CD14-positive monocyte (primary cell): ENCODE data around the gene ETAA1. TPM values are rescaled to one million over a fixed set of nuclear protein-coding genes. Genes with fewer than 3 reads are reported as not detected.

Experiments
- DNase-seq, 3 donors: peaks; one replicate each; pipeline ENCODE4 v3.0.0-alpha.2; 2011 to 2022
- H2AFZ ChIP-seq: 2 replicates; pipeline ENCODE4 v1.6.0; 2012; ENCODE audit warnings: mild to moderate bottlenecking, low read depth, low read length, inconsistent platforms; ENCODE audit not compliant: insufficient read depth, poor library complexity, severe bottlenecking
- H3K27ac ChIP-seq, 2 donors: 1 replicate in 1 of 2; 2 replicates in 1 of 2; pipeline ENCODE4 v1.5.1; 2012 to 2013; ENCODE audit warnings: low read length in 2 of 2, control low read depth in 1 of 2, inconsistent platforms in 1 of 2, low read depth in 1 of 2, mild to moderate bottlenecking in 1 of 2
- H3K27me3 ChIP-seq, 2 donors: one replicate each; pipeline versions ENCODE4 v1.6.0 to v1.6.1; 2011 to 2013; ENCODE audit warnings: low read length in 2 of 2; ENCODE audit not compliant: control insufficient read depth in 2 of 2, insufficient read depth in 2 of 2
- H3K36me3 ChIP-seq, 2 donors: replicated peaks in 1 of 2; 1 replicate in 1 of 2; 2 replicates in 1 of 2; pipeline versions ENCODE4 v1.5.1 to v1.6.1; 2012 to 2013; ENCODE audit warnings: low read length in 2 of 2, control low read depth in 1 of 2, inconsistent platforms in 1 of 2, mild to moderate bottlenecking in 1 of 2; ENCODE audit not compliant: insufficient read depth in 2 of 2, control insufficient read depth in 1 of 2
- H3K4me1 ChIP-seq, 2 donors: 1 replicate in 1 of 2; 2 replicates in 1 of 2; pipeline versions ENCODE4 v1.5.1 to v1.6.1; 2012 to 2013; ENCODE audit warnings: low read length in 2 of 2, control low read depth in 1 of 2, inconsistent platforms in 1 of 2, mild to moderate bottlenecking in 1 of 2, moderate library complexity in 1 of 2; ENCODE audit not compliant: insufficient read depth in 2 of 2, control insufficient read depth in 1 of 2
- H3K4me2 ChIP-seq: replicated peaks from 2 replicates; pipeline ENCODE3; 2012; ENCODE audit warnings: low read length, moderate library complexity, mild to moderate bottlenecking; ENCODE audit not compliant: poor library complexity, severe bottlenecking; ENCODE audit errors: extremely low read depth
- H3K4me3 ChIP-seq, 3 experiments: fragments of 200-600 bp in 1 of 3; sonication (generic) in 1 of 3; replicated peaks in 1 of 3; 1 replicate in 2 of 3; 2 replicates in 1 of 3; pipeline ENCODE4 v1.5.1; 2011 to 2013; ENCODE audit warnings: low read length in 3 of 3, mild to moderate bottlenecking in 3 of 3, control low read depth in 2 of 3, low read depth in 2 of 3, inconsistent platforms in 1 of 3, moderate library complexity in 1 of 3
- H3K79me2 ChIP-seq: 2 replicates; pipeline ENCODE4 v1.6.0; 2012; ENCODE audit warnings: mild to moderate bottlenecking, control low read depth, inconsistent platforms, low read length, moderate library complexity; ENCODE audit not compliant: insufficient read depth
- H3K9ac ChIP-seq: 2 replicates; pipeline ENCODE4 v1.6.0; 2017; ENCODE audit warnings: low read length, mild to moderate bottlenecking; ENCODE audit not compliant: insufficient read depth, poor library complexity, severe bottlenecking
- H3K9me3 ChIP-seq, 2 donors: replicated peaks in 1 of 2; 1 replicate in 1 of 2; 2 replicates in 1 of 2; pipeline versions ENCODE4 v1.5.1 to v1.6.1; 2012 to 2013; ENCODE audit warnings: low read length in 2 of 2, control low read depth in 1 of 2; ENCODE audit not compliant: control insufficient read depth in 1 of 2, insufficient read depth in 1 of 2
- H4K20me1 ChIP-seq: 2 replicates; pipeline ENCODE4 v1.6.0; 2012; ENCODE audit warnings: mild to moderate bottlenecking, low read length, control low read depth, moderate library complexity; ENCODE audit not compliant: insufficient read depth
- H3K27ac Mint-ChIP-seq, 7 donors: one replicate each; pipeline ENCODE4 v1.8.0; 2020; ENCODE audit warnings: mild to moderate bottlenecking in 7 of 7, mixed read lengths in 7 of 7, moderate library complexity in 6 of 7, inconsistent platforms in 2 of 7
- H3K27me3 Mint-ChIP-seq, 3 donors: one replicate each; pipeline ENCODE4 v1.8.0; 2021 to 2022; ENCODE audit warnings: low read depth in 3 of 3, mild to moderate bottlenecking in 3 of 3, mixed read lengths in 3 of 3, moderate library complexity in 3 of 3, inconsistent platforms in 1 of 3
- H3K36me3 Mint-ChIP-seq, 2 donors: one replicate each; pipeline ENCODE4 v1.8.0; 2020; ENCODE audit warnings: mixed read lengths in 2 of 2, inconsistent platforms in 1 of 2, mild to moderate bottlenecking in 1 of 2
- H3K4me1 Mint-ChIP-seq: one replicate; pipeline ENCODE4 v1.8.0; 2020; ENCODE audit warnings: mild to moderate bottlenecking, mixed read lengths
- H3K4me3 Mint-ChIP-seq, 2 donors: one replicate each; pipeline ENCODE4 v1.8.0; 2020; ENCODE audit warnings: mild to moderate bottlenecking in 2 of 2, mixed read lengths in 2 of 2, moderate library complexity in 1 of 2
- H3K9me3 Mint-ChIP-seq, 7 donors: one replicate each; pipeline ENCODE4 v1.8.0; 2020 to 2022; ENCODE audit warnings: mixed read lengths in 7 of 7, mild to moderate bottlenecking in 6 of 7, moderate library complexity in 6 of 7, inconsistent platforms in 2 of 7
- WGBS: methylation state at CpG from one replicate; pipeline ENCODE4 v1.1.5; 2013; ENCODE audit warnings: missing lambda C conversion rate; ENCODE audit not compliant: insufficient coverage; 5-methylcytosine and 5-hydroxymethylcytosine counted together
- intact Hi-C, 2 donors: fragments of 100-400 bp; cut with micrococcal nuclease; formaldehyde crosslinking; loops; one replicate each; pipeline versions ENCODE4 v1.15.0 to v1.15.1; 2023
- polyA plus RNA-seq, 3 donors: library from polyadenylated mRNA; depleted of rRNA in 1 of 3; unstranded in 2 of 3; stranded (reverse) in 1 of 3; fragments of 300-500 nt in 2 of 3; fragments of >200 nt in 1 of 3; fragmentation: Illumina TruSeq in 2 of 3; gene quantifications; 1 replicate in 2 of 3; 2 replicates in 1 of 3; pipeline ENCODE4 v1.2.3, GENCODE V29; 2012 to 2021
- TF ChIP-seq, protein P1 (sequence below): fragments of 200-600 bp; IDR thresholded peaks from one replicate; pipeline ENCODE4 v1.8.0; 2022; ENCODE audit warnings: antibody characterized with exemption, mild to moderate bottlenecking

ETAA1 gene
- polyA plus RNA-seq, 3 donors = 0.78 to 2.8 (median 1.7) TPM

DNA sequence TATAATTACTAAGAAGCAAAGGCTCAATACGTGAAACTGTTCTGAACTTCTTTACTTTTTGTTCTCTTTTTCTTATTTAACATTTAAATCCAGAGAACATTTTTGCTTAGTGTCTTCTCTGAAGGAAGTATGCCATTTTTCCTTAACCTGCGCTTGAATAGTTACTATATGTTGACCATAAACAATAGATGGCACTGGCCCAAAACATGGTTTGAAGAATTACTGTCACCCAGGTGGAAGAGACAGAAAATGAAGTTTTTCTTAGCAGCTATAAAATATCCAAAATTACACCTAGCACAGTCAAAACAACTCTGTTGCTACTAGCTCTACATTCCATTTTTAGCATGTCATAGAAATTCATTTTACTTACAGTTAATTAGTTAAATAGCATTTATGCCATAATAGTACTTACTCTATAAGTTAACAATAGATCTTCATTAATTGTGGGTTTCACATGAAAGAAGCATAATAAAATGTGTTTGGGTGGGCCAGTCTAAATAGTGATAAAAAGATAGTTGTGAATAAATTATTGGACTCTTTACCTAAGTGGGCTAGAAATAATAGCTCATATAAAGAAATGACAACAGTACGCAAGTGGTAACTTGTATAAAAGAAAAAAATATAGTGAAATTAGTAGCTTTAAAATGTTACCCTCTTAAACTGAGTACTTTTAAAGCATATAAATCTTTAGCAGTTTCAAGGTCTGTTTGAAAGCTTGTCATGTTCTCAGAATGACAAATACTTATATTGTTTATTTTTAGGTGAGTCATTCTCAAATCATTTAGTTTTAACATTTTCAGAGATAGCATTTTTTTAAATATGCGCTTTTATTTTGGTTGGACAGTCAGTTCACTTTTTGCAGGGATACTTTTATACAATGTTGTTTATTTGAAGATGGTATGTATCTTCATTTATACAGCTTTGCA, 3.7 kb downstream of the ETAA1 start:
- peaks cover 0 to 9% of the 10 kb centered on the region in 2 donors for H3K4me1 ChIP-seq
- H3K79me2 ChIP-seq = no peaks in the 10 kb centered on the region
- Mint-ChIP-seq H3K4me1 (peaks cover 11% of the 10 kb centered on the region), H3K27me3 (peaks cover 0 to 2% (median 0%) of the 10 kb centered on the region in 3 donors), H3K27ac (no peak overlapping the region), H3K9me3 (no peaks in the 10 kb centered on the region), H3K4me3 (no peak overlapping the region), H3K36me3 (peaks cover 25 to 33% of the 10 kb centered on the region in 2 donors)
- no peak overlapping the region for H3K4me2 ChIP-seq
- no peak for DNase-seq
- no peaks in the 10 kb centered on the region for H4K20me1 ChIP-seq
- TF ChIP-seq, protein P1, sequence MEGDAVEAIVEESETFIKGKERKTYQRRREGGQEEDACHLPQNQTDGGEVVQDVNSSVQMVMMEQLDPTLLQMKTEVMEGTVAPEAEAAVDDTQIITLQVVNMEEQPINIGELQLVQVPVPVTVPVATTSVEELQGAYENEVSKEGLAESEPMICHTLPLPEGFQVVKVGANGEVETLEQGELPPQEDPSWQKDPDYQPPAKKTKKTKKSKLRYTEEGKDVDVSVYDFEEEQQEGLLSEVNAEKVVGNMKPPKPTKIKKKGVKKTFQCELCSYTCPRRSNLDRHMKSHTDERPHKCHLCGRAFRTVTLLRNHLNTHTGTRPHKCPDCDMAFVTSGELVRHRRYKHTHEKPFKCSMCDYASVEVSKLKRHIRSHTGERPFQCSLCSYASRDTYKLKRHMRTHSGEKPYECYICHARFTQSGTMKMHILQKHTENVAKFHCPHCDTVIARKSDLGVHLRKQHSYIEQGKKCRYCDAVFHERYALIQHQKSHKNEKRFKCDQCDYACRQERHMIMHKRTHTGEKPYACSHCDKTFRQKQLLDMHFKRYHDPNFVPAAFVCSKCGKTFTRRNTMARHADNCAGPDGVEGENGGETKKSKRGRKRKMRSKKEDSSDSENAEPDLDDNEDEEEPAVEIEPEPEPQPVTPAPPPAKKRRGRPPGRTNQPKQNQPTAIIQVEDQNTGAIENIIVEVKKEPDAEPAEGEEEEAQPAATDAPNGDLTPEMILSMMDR = no peak
- no peaks in the 10 kb centered on the region for H3K9me3 ChIP-seq
- no peaks in the 10 kb centered on the region for H3K27me3 ChIP-seq
- peaks cover 25 to 33% of the 10 kb centered on the region in 2 donors for H3K36me3 ChIP-seq
- no peak overlapping the region for H2AFZ ChIP-seq
- no CpG with 5 or more reads among the region's 4 CpGs for WGBS
- no peak overlapping the region for H3K4me3 ChIP-seq
- H3K9ac ChIP-seq = no peak overlapping the region
- no peak overlapping the region for H3K27ac ChIP-seq
- intact Hi-C loops = no loop called here

DNA sequence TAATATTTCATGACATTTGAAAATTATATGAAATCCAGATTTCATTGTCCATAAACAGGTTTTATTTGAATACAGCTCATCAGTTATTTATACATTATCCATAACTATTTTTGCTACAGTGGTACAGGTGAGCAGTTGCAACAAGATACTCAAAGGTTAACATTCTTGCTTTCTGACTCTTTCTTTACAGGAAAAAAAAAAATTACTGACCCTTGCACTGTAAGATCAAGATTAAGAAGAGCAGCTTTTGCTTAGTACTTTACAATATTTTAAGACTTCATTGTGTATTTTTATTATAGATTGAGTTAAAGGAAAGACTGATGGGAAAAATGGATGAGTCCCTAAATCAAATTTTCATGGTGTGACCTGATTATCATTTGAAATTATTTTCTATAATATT, 11.2 kb downstream of the ETAA1 start:
- H3K27me3 Mint-ChIP-seq = no peaks in the 10 kb centered on the region
- H3K4me3 Mint-ChIP-seq = no peak overlapping the region
- no peak for DNase-seq
- TF ChIP-seq, protein P1 = no peak
- Histone ChIP-seq H3K27me3 (no peaks in the 10 kb centered on the region), H3K4me1 (no peaks in the 10 kb centered on the region), H3K27ac (no peak overlapping the region), H2AFZ (no peak overlapping the region), H3K9me3 (no peaks in the 10 kb centered on the region), H3K79me2 (no peaks in the 10 kb centered on the region), H3K9ac (no peak overlapping the region), H3K4me3 (no peak overlapping the region), H3K36me3 (peaks cover 28 to 49% of the 10 kb centered on the region in 2 donors), H3K4me2 (no peak overlapping the region), H4K20me1 (no peaks in the 10 kb centered on the region)
- peaks cover 38 to 44% of the 10 kb centered on the region in 2 donors for H3K36me3 Mint-ChIP-seq
- intact Hi-C loops = no loop called here
- no peak overlapping the region for H3K27ac Mint-ChIP-seq
- peaks cover 2% of the 10 kb centered on the region for H3K4me1 Mint-ChIP-seq
- no peaks in the 10 kb centered on the region for H3K9me3 Mint-ChIP-seq
